Osteocyte (in vitro differentiated cells): Measurements from ENCODE around the gene MPRIP. TPM values are rescaled to one million over a fixed set of nuclear protein-coding genes. Genes with fewer than 3 reads are reported as not detected.

Experiments
- DNase-seq: peaks from one replicate; pipeline ENCODE4 v3.0.0; 2021; ENCODE audit warnings: mixed read lengths; ENCODE audit not compliant: unreplicated experiment; ENCODE audit errors: extremely low spot score
- H3K27ac Mint-ChIP-seq: one replicate; pipeline ENCODE4 v1.8.0; 2021; ENCODE audit warnings: mild to moderate bottlenecking, mixed read lengths; ENCODE audit not compliant: unreplicated experiment
- H3K27me3 Mint-ChIP-seq: one replicate; pipeline ENCODE4 v1.8.0; 2021; ENCODE audit warnings: mixed read lengths; ENCODE audit not compliant: unreplicated experiment
- H3K36me3 Mint-ChIP-seq: one replicate; pipeline ENCODE4 v1.8.0; 2021; ENCODE audit warnings: mixed read lengths; ENCODE audit not compliant: unreplicated experiment
- H3K4me1 Mint-ChIP-seq: one replicate; pipeline ENCODE4 v1.8.0; 2021; ENCODE audit warnings: mixed read lengths; ENCODE audit not compliant: unreplicated experiment
- H3K4me3 Mint-ChIP-seq: one replicate; pipeline ENCODE4 v1.8.0; 2021; ENCODE audit warnings: mild to moderate bottlenecking, moderate library complexity, mixed read lengths; ENCODE audit not compliant: unreplicated experiment
- H3K9me3 Mint-ChIP-seq: one replicate; pipeline ENCODE4 v1.8.0; 2021; ENCODE audit warnings: mixed read lengths; ENCODE audit not compliant: unreplicated experiment
- total RNA-seq: library from RNA; stranded (reverse); gene quantifications from 2 replicates; pipeline ENCODE4 v1.2.1, GENCODE V29; 2021
- TF ChIP-seq, protein P1 (sequence below): fragments of 200-600 bp; sonication (generic); IDR thresholded peaks from 2 replicates; pipeline ENCODE4 v1.5.0; 2021; ENCODE audit warnings: antibody characterized with exemption, mild to moderate bottlenecking, moderate library complexity

MPRIP gene
- total RNA-seq, 1 donor from 2014 or later, result 206 TPM

DNA sequence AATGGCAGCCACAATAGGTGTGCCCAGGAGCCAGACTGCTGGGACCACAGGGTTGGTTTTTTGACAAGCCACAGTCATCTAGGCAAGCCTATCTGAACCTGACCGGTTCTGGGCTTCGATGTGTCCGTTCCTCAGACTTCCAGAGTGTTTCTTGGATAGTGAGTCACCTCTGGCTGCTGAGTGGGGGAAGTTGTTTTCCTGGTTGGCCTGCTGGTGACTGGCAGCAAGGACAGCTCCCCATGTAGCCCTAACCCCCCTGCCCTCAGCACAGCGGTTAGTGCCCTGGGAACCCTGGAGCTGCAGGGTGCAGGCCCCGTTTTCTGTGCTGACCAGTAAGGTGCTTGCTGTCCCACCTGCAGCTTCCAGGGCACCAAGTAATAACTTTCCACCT is 98.3 kb downstream of the MPRIP start:
- H3K4me1 Mint-ChIP-seq, result peaks cover 15% of the 10 kb centered on the region
- no peak for DNase-seq
- H3K4me3 Mint-ChIP-seq, result no peak overlapping the region
- H3K27me3 Mint-ChIP-seq, result no peaks in the 10 kb centered on the region
- no peak overlapping the region for H3K27ac Mint-ChIP-seq
- peaks cover 31% of the 10 kb centered on the region for H3K36me3 Mint-ChIP-seq
- TF ChIP-seq, protein P1, sequence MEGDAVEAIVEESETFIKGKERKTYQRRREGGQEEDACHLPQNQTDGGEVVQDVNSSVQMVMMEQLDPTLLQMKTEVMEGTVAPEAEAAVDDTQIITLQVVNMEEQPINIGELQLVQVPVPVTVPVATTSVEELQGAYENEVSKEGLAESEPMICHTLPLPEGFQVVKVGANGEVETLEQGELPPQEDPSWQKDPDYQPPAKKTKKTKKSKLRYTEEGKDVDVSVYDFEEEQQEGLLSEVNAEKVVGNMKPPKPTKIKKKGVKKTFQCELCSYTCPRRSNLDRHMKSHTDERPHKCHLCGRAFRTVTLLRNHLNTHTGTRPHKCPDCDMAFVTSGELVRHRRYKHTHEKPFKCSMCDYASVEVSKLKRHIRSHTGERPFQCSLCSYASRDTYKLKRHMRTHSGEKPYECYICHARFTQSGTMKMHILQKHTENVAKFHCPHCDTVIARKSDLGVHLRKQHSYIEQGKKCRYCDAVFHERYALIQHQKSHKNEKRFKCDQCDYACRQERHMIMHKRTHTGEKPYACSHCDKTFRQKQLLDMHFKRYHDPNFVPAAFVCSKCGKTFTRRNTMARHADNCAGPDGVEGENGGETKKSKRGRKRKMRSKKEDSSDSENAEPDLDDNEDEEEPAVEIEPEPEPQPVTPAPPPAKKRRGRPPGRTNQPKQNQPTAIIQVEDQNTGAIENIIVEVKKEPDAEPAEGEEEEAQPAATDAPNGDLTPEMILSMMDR, result no peak
- no peaks in the 10 kb centered on the region for H3K9me3 Mint-ChIP-seq

GRCh38 chr17:17141279-17141678 is 99.0 kb downstream of the MPRIP start:
- Mint-ChIP-seq H3K4me1 (peaks cover 16% of the 10 kb centered on the region), H3K9me3 (no peaks in the 10 kb centered on the region), H3K4me3 (no peak overlapping the region), H3K27ac (peak overlapping the region; percentile 9), H3K36me3 (peaks cover 35% of the 10 kb centered on the region), H3K27me3 (no peaks in the 10 kb centered on the region)
- TF ChIP-seq, protein P1, result no peak
- no peak for DNase-seq

GRCh38 chr17:17141860-17142552 is 99.7 kb downstream of the MPRIP start:
- Mint-ChIP-seq H3K27ac (peak overlapping the region; percentile 9), H3K4me3 (no peak overlapping the region), H3K4me1 (peaks cover 16% of the 10 kb centered on the region), H3K36me3 (peaks cover 36% of the 10 kb centered on the region), H3K9me3 (no peaks in the 10 kb centered on the region), H3K27me3 (no peaks in the 10 kb centered on the region)
- no peak for DNase-seq
- TF ChIP-seq, protein P1, result peak; percentile 88

- no peak overlapping the region for H3K27ac Mint-ChIP-seq
These were observed 100.3 kb downstream of the MPRIP start for GRCh38 chr17:17142556-17142955.

DNA sequence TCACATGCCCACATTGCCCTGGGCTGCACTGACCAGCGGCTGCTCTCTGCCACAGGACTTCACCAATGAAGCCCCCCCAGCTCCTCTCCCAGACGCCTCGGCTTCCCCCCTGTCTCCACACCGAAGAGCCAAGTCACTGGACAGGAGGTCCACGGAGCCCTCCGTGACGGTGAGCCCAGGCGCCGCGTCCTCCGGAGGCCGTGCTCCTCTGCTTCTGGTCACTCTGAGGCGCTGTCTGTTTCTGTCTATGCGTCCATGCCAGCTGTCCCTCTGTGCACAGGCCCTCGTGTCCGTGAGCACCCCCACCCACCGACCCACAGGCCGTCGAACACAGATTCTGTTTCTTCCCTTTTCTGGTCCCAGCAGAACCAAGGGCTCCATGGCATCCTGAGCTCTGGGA is 101.2 kb downstream of the MPRIP start:
- peaks cover 41% of the 10 kb centered on the region for H3K36me3 Mint-ChIP-seq
- DNase-seq, result no peak
- H3K4me3 Mint-ChIP-seq, result no peak overlapping the region
- TF ChIP-seq, protein P1, result no peak
- peaks cover 16% of the 10 kb centered on the region for H3K4me1 Mint-ChIP-seq
- H3K27ac Mint-ChIP-seq, result no peak overlapping the region
- H3K9me3 Mint-ChIP-seq, result no peaks in the 10 kb centered on the region
- no peaks in the 10 kb centered on the region for H3K27me3 Mint-ChIP-seq

More at GRCh38 chr17:17142556-17142955, 100.3 kb downstream of the MPRIP start:
- peaks cover 37% of the 10 kb centered on the region for H3K36me3 Mint-ChIP-seq
- no peak for DNase-seq
- no peaks in the 10 kb centered on the region for H3K27me3 Mint-ChIP-seq
- TF ChIP-seq, protein P1, result no peak
- H3K4me3 Mint-ChIP-seq, result no peak overlapping the region
- peaks cover 16% of the 10 kb centered on the region for H3K4me1 Mint-ChIP-seq
- H3K9me3 Mint-ChIP-seq, result no peaks in the 10 kb centered on the region
